ENCODE data around the gene SLC2A5.
"Not testable (repeated sequence)": the region's sequence is repeated elsewhere in the genome, so short reads cannot be mapped to it uniquely, and the experiment has no call there.

The SLC2A5 gene

DNA sequence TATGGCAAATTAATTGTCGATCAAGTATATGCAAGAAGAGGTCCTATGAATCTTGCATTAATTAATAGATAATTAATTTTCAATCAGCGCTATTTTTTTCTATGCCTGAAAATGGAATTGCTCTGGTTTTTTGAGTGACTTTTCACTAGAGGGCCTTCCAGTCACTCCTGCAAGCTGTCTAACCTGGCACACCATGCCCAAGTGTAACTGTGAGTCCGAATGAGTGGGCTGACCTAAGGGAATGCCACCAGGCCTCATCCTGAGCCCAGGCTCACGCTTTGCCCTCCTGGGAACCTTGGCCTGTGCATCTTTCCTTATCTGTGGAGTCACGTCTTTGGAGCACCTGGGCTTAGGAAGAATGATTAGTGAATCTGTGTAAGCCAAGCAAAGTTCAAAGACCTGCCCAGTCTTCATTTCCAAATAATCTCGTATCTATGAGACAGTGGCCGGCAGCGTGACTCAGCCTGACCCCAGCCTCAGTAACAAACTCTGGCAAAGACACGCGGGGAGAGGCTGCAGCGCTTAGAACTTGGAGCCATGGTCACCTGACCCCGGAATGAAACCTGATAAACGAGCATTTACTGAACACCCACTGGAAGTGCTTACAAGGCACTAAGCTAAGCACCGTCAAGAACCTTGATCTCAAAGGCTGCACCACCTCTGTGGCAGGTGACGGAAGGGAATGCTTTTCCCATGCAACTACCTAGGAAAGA is 47.3 kb downstream of the SLC2A5 start:
- H3K79me1 ChIP-seq (replicated peaks; ENCODE audit: low read length, poor library complexity, severe bottlenecking); H3K4ac ChIP-seq (ENCODE audit: low read depth in 1 of 2, low read length in 2 of 2); H3K9ac ChIP-seq (ENCODE audit: low read length); H4K91ac ChIP-seq (ENCODE audit: low read length); H2BK15ac ChIP-seq (ENCODE audit: low read depth, poor library complexity, severe bottlenecking); H2BK120ac ChIP-seq (ENCODE audit: low read depth, low read length); H3K4me1 ChIP-seq (ENCODE audit: control insufficient read depth, insufficient read depth, low read depth, low read length); DNase-seq; H2AK5ac ChIP-seq (ENCODE audit: low read length, severe bottlenecking); H3K27ac ChIP-seq (ENCODE audit: low read length, poor library complexity, severe bottlenecking); H3K14ac ChIP-seq (ENCODE audit: low read length in 2 of 2); H3K23ac ChIP-seq (ENCODE audit: low read length in 2 of 2); H3K18ac ChIP-seq (ENCODE audit: low read depth in 1 of 2, low read length in 2 of 2); H2BK12ac ChIP-seq (ENCODE audit: low read length in 2 of 2); H4K8ac ChIP-seq (ENCODE audit: low read length); H2AFZ ChIP-seq (ENCODE audit: low read depth, low read length); H3K9me3 ChIP-seq (ENCODE audit: control insufficient read depth, low read length); H2BK5ac ChIP-seq (ENCODE audit: low read depth, low read length, poor library complexity, severe bottlenecking); H3K4me3 ChIP-seq (ENCODE audit: insufficient read depth in 1 of 2, low read depth in 1 of 2, low read length in 2 of 2); H3K4me2 ChIP-seq (ENCODE audit: low read length, poor library complexity, severe bottlenecking); H3K36me3 ChIP-seq (ENCODE audit: control insufficient read depth in 1 of 2, insufficient read depth in 2 of 2, low read depth in 1 of 2, low read length in 2 of 2): not testable (repeated sequence)
- 94% methylated on average over 8 of the region's 15 CpGs for WGBS
- peaks cover 3 to 24% of the 10 kb centered on the region in 2 experiments for H3K27me3 ChIP-seq (ENCODE audit: control insufficient read depth in 1 of 2, insufficient read depth in 1 of 2, low read length in 2 of 2)

DNA sequence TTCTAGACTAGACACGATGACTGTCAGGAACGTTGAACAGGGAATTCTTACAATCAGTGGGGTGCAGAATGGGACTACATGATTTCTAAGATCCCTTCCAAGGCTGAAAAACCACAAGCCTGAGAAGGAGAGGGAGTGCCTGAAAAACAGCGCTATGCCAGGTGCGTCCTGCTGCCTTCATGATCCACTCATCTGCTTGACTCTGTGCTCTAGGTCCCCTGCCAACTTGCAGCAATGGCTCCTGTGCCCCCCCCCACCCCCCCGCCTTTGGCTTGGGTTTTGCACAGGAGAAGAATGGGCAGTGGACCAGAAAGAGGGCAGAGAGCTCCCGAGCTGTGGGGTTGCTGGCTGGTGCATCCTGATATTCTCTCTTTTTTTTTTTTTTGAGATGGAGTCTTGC is 49.1 kb downstream of the SLC2A5 start:
- no peak overlapping the region for H2BK12ac ChIP-seq (ENCODE audit: low read length in 2 of 2)
- no peak overlapping the region for H3K18ac ChIP-seq (ENCODE audit: low read depth in 1 of 2, low read length in 2 of 2)

DNA sequence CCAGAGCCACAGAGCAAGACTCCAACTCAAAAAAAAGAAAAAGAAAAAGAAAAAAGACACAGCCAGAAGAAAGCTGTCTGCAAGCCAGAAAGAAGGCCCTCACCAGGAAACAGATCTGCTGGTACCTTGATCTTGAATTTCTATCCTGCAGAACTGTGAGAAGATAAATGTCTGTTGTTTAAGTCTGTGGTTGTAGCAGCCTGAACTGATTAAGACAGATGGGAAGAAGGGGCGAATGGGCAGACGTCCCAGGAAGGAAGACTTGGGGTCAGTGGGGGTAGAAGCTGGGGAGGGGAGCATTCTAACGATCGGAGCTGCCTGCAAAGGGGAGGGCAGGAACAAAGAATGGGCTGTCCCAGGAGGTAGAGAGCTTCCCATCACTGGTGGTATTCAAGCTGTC is 49.5 kb downstream of the SLC2A5 start:
- H2BK5ac ChIP-seq (ENCODE audit: low read depth, low read length, poor library complexity, severe bottlenecking): no peak overlapping the region
- WGBS: 62% methylated on average over 4 of the region's 4 CpGs
- H2AK5ac ChIP-seq (ENCODE audit: low read length, severe bottlenecking): no peak overlapping the region
- no peak overlapping the region for H2AFZ ChIP-seq (ENCODE audit: low read depth, low read length)
- no peak overlapping the region for H3K14ac ChIP-seq (ENCODE audit: low read length in 2 of 2)
- no peak overlapping the region for H4K8ac ChIP-seq (ENCODE audit: low read length)
- no peak overlapping the region for H4K91ac ChIP-seq (ENCODE audit: low read length)
- H3K27ac ChIP-seq (ENCODE audit: low read length, poor library complexity, severe bottlenecking): no peak overlapping the region
- H3K79me1 ChIP-seq (replicated peaks; ENCODE audit: low read length, poor library complexity, severe bottlenecking): no peaks in the 10 kb centered on the region
- DNase-seq: no peak
- H3K4ac ChIP-seq (ENCODE audit: low read depth in 1 of 2, low read length in 2 of 2): no peak overlapping the region
- H3K9me3 ChIP-seq (ENCODE audit: control insufficient read depth, low read length): no peaks in the 10 kb centered on the region
- no peak overlapping the region for H3K9ac ChIP-seq (ENCODE audit: low read length)
- no peak overlapping the region for H3K23ac ChIP-seq (ENCODE audit: low read length in 2 of 2)
- no peak overlapping the region for H3K18ac ChIP-seq (ENCODE audit: low read depth in 1 of 2, low read length in 2 of 2)
- H3K36me3 ChIP-seq (ENCODE audit: control insufficient read depth in 1 of 2, insufficient read depth in 2 of 2, low read depth in 1 of 2, low read length in 2 of 2): peaks cover 0 to under 1% of the 10 kb centered on the region in 2 experiments
- no peak overlapping the region for H3K4me3 ChIP-seq (ENCODE audit: insufficient read depth in 1 of 2, low read depth in 1 of 2, low read length in 2 of 2)
- no peak overlapping the region for H2BK15ac ChIP-seq (ENCODE audit: low read depth, poor library complexity, severe bottlenecking)
- peaks cover 3 to 22% of the 10 kb centered on the region in 2 experiments for H3K27me3 ChIP-seq (ENCODE audit: control insufficient read depth in 1 of 2, insufficient read depth in 1 of 2, low read length in 2 of 2)
- no peak overlapping the region for H2BK120ac ChIP-seq (ENCODE audit: low read depth, low read length)
- H3K4me1 ChIP-seq (ENCODE audit: control insufficient read depth, insufficient read depth, low read depth, low read length): no peaks in the 10 kb centered on the region
- no peak overlapping the region for H2BK12ac ChIP-seq (ENCODE audit: low read length in 2 of 2)
- peak overlapping the region; percentile 19 for H3K4me2 ChIP-seq (ENCODE audit: low read length, poor library complexity, severe bottlenecking)

More for the DNA sequence above, 49.1 kb downstream of the SLC2A5 start:
- Histone ChIP-seq H3K14ac (ENCODE audit: low read length in 2 of 2) (no peak overlapping the region), H2BK15ac (ENCODE audit: low read depth, poor library complexity, severe bottlenecking) (no peak overlapping the region), H3K36me3 (ENCODE audit: control insufficient read depth in 1 of 2, insufficient read depth in 2 of 2, low read depth in 1 of 2, low read length in 2 of 2) (no peaks in the 10 kb centered on the region), H2BK5ac (ENCODE audit: low read depth, low read length, poor library complexity, severe bottlenecking) (no peak overlapping the region), H3K4me3 (ENCODE audit: insufficient read depth in 1 of 2, low read depth in 1 of 2, low read length in 2 of 2) (no peak overlapping the region), H3K79me1 (replicated peaks; ENCODE audit: low read length, poor library complexity, severe bottlenecking) (no peaks in the 10 kb centered on the region), H3K4me2 (ENCODE audit: low read length, poor library complexity, severe bottlenecking) (no peak overlapping the region), H3K27ac (ENCODE audit: low read length, poor library complexity, severe bottlenecking) (no peak overlapping the region), H3K4me1 (ENCODE audit: control insufficient read depth, insufficient read depth, low read depth, low read length) (no peaks in the 10 kb centered on the region), H3K23ac (ENCODE audit: low read length in 2 of 2) (no peak overlapping the region), H3K27me3 (ENCODE audit: control insufficient read depth in 1 of 2, insufficient read depth in 1 of 2, low read length in 2 of 2) (peaks cover 3 to 25% of the 10 kb centered on the region in 2 experiments), H4K8ac (ENCODE audit: low read length) (no peak overlapping the region), H4K91ac (ENCODE audit: low read length) (no peak overlapping the region), H2AFZ (ENCODE audit: low read depth, low read length) (no peak overlapping the region), H2AK5ac (ENCODE audit: low read length, severe bottlenecking) (no peak overlapping the region), H3K9me3 (ENCODE audit: control insufficient read depth, low read length) (no peaks in the 10 kb centered on the region), H3K4ac (ENCODE audit: low read depth in 1 of 2, low read length in 2 of 2) (no peak overlapping the region), H3K9ac (ENCODE audit: low read length) (no peak overlapping the region), H2BK120ac (ENCODE audit: low read depth, low read length) (no peak overlapping the region)
- no peak for DNase-seq
- WGBS: 83% methylated on average over 5 of the region's 6 CpGs

DNA sequence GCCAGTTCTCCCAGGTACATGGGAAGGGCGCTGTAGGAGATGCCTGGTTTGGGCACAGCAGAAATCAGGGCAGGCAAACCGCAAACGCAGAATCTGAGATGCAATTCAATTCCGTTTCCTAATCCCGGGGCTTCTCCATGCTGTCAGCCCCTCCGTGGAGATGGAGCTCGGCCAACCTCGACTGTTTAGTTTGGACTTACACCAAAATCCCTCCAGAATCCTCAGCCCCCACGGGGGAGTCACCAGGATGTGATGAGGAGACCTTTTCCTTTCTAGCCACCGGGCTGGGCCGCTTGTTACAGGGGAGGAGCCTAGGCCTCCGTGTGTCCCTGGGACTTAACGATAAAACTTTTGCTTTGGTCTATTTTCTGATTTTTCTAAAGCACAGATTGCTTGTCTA is 51.1 kb downstream of the SLC2A5 start:
- no peak for DNase-seq
- H2BK5ac ChIP-seq (ENCODE audit: low read depth, low read length, poor library complexity, severe bottlenecking): no peak overlapping the region
- H3K4me2 ChIP-seq (ENCODE audit: low read length, poor library complexity, severe bottlenecking): no peak overlapping the region
- H4K91ac ChIP-seq (ENCODE audit: low read length): no peak overlapping the region
- H3K4me3 ChIP-seq (ENCODE audit: insufficient read depth in 1 of 2, low read depth in 1 of 2, low read length in 2 of 2): no peak overlapping the region
- H4K8ac ChIP-seq (ENCODE audit: low read length): no peak overlapping the region
- H2BK120ac ChIP-seq (ENCODE audit: low read depth, low read length): no peak overlapping the region
- no peaks in the 10 kb centered on the region for H3K4me1 ChIP-seq (ENCODE audit: control insufficient read depth, insufficient read depth, low read depth, low read length)
- H3K4ac ChIP-seq (ENCODE audit: low read depth in 1 of 2, low read length in 2 of 2): no peak overlapping the region
- H3K36me3 ChIP-seq (ENCODE audit: control insufficient read depth in 1 of 2, insufficient read depth in 2 of 2, low read depth in 1 of 2, low read length in 2 of 2): peaks cover 0 to 2% of the 10 kb centered on the region in 2 experiments
- no peak overlapping the region for H2AK5ac ChIP-seq (ENCODE audit: low read length, severe bottlenecking)
- H3K9me3 ChIP-seq (ENCODE audit: control insufficient read depth, low read length): no peaks in the 10 kb centered on the region
- H2AFZ ChIP-seq (ENCODE audit: low read depth, low read length): no peak overlapping the region
- 89% methylated on average over 11 of the region's 13 CpGs for WGBS
- no peak overlapping the region for H3K18ac ChIP-seq (ENCODE audit: low read depth in 1 of 2, low read length in 2 of 2)
- no peak overlapping the region for H2BK15ac ChIP-seq (ENCODE audit: low read depth, poor library complexity, severe bottlenecking)
- no peak overlapping the region for H3K14ac ChIP-seq (ENCODE audit: low read length in 2 of 2)
- H3K27me3 ChIP-seq (ENCODE audit: control insufficient read depth in 1 of 2, insufficient read depth in 1 of 2, low read length in 2 of 2): peaks cover 3 to 22% of the 10 kb centered on the region in 2 experiments
- H2BK12ac ChIP-seq (ENCODE audit: low read length in 2 of 2): no peak overlapping the region
- no peak overlapping the region for H3K27ac ChIP-seq (ENCODE audit: low read length, poor library complexity, severe bottlenecking)
- no peak overlapping the region for H3K23ac ChIP-seq (ENCODE audit: low read length in 2 of 2)
- H3K9ac ChIP-seq (ENCODE audit: low read length): no peak overlapping the region
- H3K79me1 ChIP-seq (replicated peaks; ENCODE audit: low read length, poor library complexity, severe bottlenecking): no peaks in the 10 kb centered on the region
